Activated CD8-positive, alpha-beta memory T cell treated with anti-CD3 and anti-CD28 coated beads for 1 hour (primary cell): ENCODE data around the gene IL33.

Source experiments
- DNase-seq, 2 donors: peaks; one replicate each; pipeline ENCODE4 v3.0.0-alpha.2; 2020; ENCODE audit warnings: low read depth in 1 of 2; ENCODE audit errors: extremely low read depth in 1 of 2

The IL33 gene

DNA sequence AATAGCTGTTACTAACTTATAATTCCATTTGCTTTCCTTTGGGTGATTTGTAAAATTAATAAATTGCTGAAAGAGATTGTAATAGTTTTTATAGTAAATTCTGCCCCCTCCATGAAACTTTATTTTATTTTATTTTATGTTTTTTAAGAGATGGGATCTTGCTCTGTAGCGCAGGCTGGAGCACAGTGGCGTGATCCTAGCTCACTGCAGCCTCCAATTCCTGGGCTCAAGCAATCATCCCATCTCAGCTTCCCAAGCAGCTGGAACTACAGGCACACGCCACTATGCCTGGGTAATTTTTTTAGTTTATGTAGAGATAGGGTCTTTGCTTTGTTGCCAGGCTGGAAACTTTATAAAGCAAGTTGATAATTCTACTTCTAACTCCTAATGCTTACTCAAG is 395 bp downstream of the IL33 start:
- DNase-seq, result no peak

- DNase-seq, result no peak
These were observed 1.3 kb downstream of the IL33 start for GRCh38 chr9:6216951-6217350.

DNA sequence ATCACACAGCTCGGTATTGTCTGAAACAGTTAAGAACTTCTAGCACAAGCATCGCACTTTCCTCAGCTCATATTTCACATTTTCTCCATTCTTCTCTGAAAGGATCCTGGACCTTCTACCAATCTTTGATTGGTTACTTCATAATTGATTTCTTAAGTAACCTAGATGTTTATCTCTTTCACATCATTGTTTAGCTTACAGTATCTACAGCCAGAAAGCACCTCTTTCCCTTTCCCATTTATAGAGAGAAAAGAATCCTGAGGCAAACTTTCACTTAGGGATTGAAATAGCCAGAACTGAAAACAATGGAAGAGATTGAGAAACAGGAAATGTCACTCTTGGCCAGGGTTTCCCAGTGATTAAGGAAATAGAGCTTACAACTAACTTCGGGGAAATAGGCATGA is 2.5 kb downstream of the IL33 start:
- no peak for DNase-seq

DNA sequence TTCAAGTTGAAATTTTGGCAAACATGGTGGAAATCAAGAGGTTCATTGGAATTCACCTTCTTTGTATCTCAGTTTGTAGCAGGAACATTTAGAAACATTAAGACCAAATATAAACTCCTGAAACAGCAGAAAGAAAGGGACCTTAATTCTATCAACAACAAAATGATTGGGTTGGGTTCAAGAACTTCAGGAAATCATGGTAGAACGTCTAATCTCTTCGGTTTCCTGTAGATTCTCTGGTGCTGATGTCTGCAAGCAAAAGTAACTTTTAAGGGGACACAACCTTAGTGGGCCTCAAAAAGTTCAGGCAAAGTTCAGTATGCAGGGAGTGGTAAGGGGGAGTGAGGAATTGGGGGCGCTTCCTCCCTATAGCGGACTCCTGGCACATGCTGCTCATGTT is 3.4 kb downstream of the IL33 start:
- no peak for DNase-seq

DNA sequence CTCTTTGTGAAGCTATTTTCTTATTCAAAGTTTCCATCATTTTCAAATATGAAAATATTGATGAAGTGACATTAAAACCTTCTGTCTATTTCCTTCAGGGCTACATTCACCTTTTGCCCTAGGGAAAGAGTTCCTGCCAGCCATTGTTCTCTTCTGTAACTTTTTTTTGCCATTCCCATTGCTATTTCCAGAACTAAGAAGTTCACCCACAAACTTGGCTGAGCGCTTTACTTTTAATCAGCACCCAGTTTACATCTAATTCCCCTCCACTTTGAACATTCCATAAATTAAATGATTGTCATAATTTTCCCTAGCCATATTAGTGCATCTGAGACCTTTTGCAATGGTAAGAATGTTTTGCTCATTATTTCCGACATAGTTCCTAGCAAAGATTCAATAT is 4.4 kb downstream of the IL33 start:
- DNase-seq, result no peak

DNA sequence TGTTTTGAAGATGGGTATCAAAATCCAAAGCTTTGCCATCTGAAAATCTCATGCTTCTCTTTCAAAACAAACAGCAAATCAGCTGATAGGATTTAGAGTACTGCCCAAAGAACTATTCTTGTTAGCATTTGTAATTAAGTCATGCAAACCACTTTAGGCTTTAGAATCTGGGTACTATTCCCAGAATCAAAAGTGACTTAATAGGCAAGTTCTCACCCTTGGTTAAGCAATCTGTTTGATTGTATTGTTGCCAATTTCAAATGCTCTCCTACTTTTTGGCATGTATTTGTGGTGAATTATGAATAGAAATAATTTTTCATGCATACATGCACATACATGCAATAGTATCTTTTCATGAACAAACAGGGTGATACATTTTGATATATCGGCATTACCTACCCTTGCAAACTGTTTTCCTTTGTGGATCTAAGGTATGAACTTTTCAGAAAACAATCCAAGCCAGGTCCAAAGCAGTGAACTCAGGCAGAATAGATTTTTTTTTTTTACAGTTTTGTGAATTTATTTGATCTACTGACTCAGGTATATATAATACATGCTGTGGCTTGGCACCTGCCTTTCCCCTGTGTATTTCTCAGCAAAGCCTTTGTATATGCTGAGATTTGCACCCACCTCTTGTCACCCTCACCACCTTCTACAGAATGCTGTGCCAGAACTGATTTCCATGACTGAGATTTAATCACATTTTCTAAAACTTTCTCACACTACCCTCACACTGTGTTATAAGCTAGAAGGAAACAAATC is 9.0 kb downstream of the IL33 start:
- no peak for DNase-seq

DNA sequence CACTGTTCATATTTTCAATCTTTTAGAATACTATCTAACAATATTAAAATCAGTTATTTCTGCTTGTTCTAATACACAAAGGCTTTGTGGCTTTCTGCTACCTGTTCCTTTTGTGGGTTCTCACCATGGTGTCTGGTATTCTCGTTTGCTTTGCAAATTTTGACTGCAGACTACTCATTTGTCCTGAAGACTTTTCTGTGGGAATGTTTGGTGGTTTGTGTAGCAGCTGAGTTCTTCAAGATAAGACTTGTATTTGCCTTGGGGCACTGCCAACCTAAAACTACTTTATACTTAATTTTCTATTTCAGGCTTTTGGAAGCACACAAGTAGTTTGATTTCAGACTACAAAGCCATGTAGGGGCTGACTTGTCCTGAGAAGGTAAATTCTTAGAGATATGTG is 11.1 kb downstream of the IL33 start:
- DNase-seq, result no peak

DNA sequence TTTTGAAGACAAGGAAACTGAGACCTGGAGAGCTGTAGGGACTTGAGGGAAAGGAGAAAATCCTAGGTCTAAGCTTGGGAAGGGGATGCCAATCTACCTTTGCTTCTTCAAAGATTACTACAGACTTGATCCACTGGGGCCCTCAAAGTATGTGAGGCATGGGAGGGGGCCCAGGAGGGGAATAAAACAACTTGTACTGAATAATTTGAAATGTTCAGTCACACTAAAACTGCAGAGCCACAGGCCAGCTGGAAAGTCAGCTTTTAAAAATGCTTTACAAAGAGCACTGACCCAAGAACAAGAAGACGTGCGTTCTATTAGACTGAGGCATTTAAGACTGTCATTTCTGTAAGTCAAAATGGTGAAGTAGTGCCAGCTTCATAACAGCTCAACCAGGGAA is 13.6 kb downstream of the IL33 start:
- DNase-seq, result no peak

- no peak for DNase-seq
These were observed 14.0 kb downstream of the IL33 start for GRCh38 chr9:6229619-6230018.

- no peak for DNase-seq
These were observed 14.6 kb downstream of the IL33 start for GRCh38 chr9:6230037-6230780.

DNA sequence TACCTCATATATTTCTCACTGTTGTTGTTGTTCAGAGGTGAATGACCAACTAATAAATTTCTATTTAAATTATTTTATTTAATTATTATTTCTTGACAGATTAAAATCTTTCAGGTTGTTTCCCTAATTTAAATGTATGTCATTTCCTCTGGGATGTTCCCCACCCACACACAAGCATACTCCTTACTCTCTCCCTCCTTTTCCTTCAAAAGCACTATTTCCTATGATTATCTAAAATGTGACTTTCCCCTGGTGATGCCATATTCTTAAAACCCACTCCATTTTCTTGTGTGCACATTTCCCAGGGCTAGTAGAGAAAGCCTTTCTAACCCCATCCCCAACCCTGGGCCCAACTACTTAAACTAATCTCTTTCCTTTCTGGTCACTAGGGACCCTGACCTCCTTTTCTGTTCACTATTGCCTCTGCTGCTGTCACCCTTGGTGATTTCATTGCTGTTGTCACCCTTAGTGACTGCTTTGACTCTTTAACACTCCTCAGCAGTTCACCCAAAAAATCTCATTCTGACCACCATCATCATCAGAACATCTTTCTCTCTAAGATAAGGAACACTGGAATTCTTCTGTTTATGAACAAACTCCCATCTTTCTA is 16.8 kb downstream of the IL33 start:
- DNase-seq, result no peak

- no peak for DNase-seq
These were observed 18.4 kb downstream of the IL33 start for GRCh38 chr9:6234014-6234413.

GRCh38 chr9:6237267-6237666 is 21.7 kb downstream of the IL33 start:
- no peak for DNase-seq

DNA sequence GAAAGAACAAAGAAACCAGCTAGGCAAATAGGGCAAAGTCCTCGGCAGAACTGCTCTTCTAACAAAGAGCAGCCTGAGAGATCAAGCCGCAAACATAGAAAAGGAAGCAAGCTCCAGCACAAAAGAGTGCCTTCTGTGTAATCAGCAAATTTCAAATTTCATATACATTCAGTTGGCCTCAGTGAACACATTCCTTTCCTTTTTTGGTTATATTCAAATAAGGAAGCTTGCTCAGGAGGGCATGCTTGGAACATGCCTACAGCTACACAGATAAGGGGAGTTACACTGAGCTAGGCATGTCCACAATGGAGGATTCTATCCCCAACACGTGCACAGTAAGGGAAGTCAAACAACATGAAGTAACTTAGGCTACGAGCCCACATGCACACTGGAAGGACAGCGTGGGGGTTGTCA is 23.4 kb downstream of the IL33 start:
- DNase-seq, result no peak

GRCh38 chr9:6239694-6240093 is 24.1 kb downstream of the IL33 start:
- DNase-seq, result no peak

GRCh38 chr9:6243746-6244145 is 28.1 kb downstream of the IL33 start:
- no peak for DNase-seq

DNA sequence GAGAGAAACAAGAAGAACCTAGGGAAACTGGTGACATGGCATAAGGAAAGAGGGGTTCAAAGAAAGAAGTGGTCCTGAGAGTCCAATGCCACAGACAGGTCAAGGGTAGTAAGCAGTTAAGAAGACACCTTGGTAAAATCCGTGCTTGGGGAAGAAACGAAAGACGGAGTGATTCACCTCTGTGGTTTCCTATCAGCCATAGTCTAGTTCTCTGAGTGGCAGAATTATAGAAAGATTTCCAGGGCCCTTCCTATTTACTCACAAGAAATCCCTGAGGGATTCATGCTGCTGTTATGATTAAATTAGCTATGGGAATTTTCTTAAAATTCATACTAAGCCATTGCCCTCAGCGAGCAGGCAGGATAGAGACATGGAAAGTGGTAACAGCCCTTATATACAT is 31.7 kb downstream of the IL33 start:
- DNase-seq, result no peak

- no peak for DNase-seq
These were observed 53.3 kb downstream of the IL33 start for GRCh38 chr9:6268826-6269397.

DNA sequence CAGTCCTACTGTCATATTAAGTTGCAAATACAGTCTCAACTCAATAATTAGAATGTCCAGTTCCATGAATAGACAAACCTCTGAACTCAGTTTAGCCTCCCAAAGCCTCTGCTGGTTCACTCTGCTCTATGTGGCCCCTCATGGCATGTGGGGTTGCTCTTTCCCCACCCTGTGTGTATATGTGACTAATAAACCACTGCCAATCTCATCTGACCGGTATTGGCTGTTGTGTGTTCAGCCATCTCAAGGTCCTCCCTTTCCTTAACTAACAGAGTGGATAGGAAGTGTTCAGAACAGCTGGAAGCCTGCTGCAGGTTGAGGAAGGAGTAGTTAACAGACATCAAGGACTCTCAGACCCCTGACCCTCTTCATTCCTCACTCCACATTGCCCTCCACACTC is 55.3 kb downstream of the IL33 start:
- DNase-seq, result no peak

DNA sequence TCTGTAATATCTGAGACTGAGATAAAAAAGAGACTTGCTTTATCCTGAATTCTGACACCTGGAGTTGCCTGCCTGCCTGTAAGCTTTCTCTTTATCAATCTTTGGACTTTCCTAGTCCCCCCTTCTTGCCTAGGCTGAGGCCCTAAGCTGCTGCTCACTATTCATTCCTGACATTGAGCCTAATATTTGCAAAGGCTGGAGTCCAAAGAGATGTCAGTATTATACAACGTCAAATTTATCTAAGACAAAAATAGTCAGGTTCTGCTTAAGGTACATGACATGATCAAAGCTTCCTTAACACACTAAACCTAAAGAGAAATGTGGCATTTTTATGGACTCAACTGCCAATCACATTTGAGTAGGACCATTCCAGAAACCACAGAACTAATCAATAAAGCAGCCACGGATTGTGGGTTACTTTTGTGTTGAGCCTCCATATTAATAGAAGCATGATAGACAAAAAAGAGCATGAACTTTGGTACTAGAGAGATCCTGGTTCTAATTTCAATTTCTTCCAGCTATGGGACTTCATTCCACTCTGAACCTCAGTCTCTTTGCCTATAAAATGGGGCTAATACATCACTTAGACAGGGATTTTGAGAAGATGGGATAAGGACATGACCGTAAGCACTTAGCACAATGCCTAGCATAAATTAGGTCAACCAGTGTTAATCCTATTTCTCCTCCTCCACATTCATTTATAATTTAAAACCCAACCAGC is 56.1 kb downstream of the IL33 start:
- no peak for DNase-seq

DNA sequence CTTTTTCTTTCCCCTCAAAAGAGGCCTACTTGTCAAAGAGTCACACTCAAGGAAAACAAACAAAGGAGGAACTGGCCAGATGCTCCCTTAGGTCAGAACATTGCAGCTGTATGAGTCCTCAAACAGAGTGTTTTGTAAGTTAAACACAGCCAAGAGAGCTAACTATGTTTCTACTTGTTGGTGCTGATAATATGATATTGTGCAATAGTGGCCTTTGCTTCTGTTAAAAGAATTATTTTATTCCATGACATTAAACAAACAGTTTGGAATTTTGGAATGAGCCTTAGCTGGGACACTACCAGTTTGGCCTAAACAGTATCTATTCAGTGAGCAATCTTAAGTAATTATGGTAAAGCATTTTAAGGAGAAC is 56.6 kb downstream of the IL33 start:
- no peak for DNase-seq
